K562 (cell line): Measurements from ENCODE around the gene FBXL4. TPM values are rescaled to one million over a fixed set of nuclear protein-coding genes. Genes with fewer than 3 reads are reported as not detected.

Experiments
- ATAC-seq: fragments of 200-7000 bp; cut with Tn5 transposase; 3 replicates; pipeline ENCODE4 v1.9.1; 2020; ENCODE audit warnings: moderate library complexity
- BruUV-seq: library from RNA; stranded (reverse); fragments of 400-500 nt; replicated peaks from 2 replicates; lab custom pipeline; 2021; lab: Mats Ljungman, UMichigan
- CTCF ChIA-PET: fragments of 300-600 bp; formaldehyde crosslinking; extraction: SDS; loops from one replicate; lab custom pipeline; 2021; ENCODE audit warnings: low intra/inter-chr PET ratio; lab: Yijun Ruan, JAX
- POLR2A ChIA-PET: fragments of 300-600, 350-650 bp; sonication (Branson Sonifier 250); formaldehyde crosslinking; extraction: SDS; loops from one replicate; lab custom pipeline; 2021; ENCODE audit warnings: antibody characterized with exemption, inconsistent platforms; lab: Yijun Ruan, JAX
- DNase-seq, 4 experiments: peaks; one replicate each; pipeline versions ENCODE4 v3.0.0 to v3.0.0-alpha.2; 2011 to 2018; ENCODE audit warnings: low spot score in 3 of 4, mixed read lengths in 3 of 4; ENCODE audit errors: extremely low read depth in 1 of 4
- FAIRE-seq: peaks from 2 replicates; lab custom pipeline; 2011; peaks lifted over from hg19 to GRCh38; lab: Jason Lieb, UNC
- H2AFZ ChIP-seq: 2 replicates; pipeline ENCODE4 v1.6.0; 2011; ENCODE audit warnings: low read depth, low read length, control low read depth, inconsistent platforms
- H3K27ac ChIP-seq: fragments of 200-600 bp; 3 replicates; pipeline ENCODE4 v1.8.0; 2011; ENCODE audit warnings: low read depth, mild to moderate bottlenecking, control low read depth, inconsistent platforms, low read length, moderate library complexity, mixed read lengths; ENCODE audit errors: extremely low read depth
- H3K27me3 ChIP-seq, 2 experiments: fragments of 300-600 bp in 1 of 2; 2 replicates in 1 of 2; 3 replicates in 1 of 2; pipeline versions ENCODE4 v1.6.0 to v1.8.0; 2011; ENCODE audit warnings: inconsistent platforms in 2 of 2, low read length in 2 of 2, mild to moderate bottlenecking in 1 of 2, mixed read lengths in 1 of 2, moderate library complexity in 1 of 2; ENCODE audit not compliant: control insufficient read depth in 2 of 2, insufficient read depth in 2 of 2
- H3K36me3 ChIP-seq: fragments of 300-600 bp; 3 replicates; pipeline ENCODE4 v1.8.0; 2011; ENCODE audit warnings: mild to moderate bottlenecking, low read length, inconsistent platforms; ENCODE audit not compliant: control insufficient read depth, insufficient read depth
- H3K4me1 ChIP-seq, 2 experiments: fragments of 200-600 bp in 1 of 2; replicated peaks in 1 of 2; 2 replicates in 1 of 2; 3 replicates in 1 of 2; pipeline versions ENCODE4 v1.5.1 to v1.8.0; 2011; ENCODE audit warnings: inconsistent platforms in 2 of 2, low read length in 2 of 2, mild to moderate bottlenecking in 1 of 2, mixed read lengths in 1 of 2, moderate library complexity in 1 of 2; ENCODE audit not compliant: control insufficient read depth in 2 of 2, insufficient read depth in 2 of 2
- H3K4me2 ChIP-seq: 2 replicates; pipeline ENCODE4 v1.6.1; 2011; ENCODE audit warnings: low read length, control low read depth, inconsistent platforms, mixed read lengths; ENCODE audit not compliant: insufficient read depth
- H3K4me3 ChIP-seq: fragments of 200-600 bp; sonication (generic), shearing (Covaris generic); 2 replicates; pipeline ENCODE4 v1.5.1; 2016; ENCODE audit warnings: control low read depth, inconsistent platforms
- H3K79me2 ChIP-seq: fragments of 200-600 bp; 3 replicates; pipeline ENCODE4 v1.8.0; 2011; ENCODE audit warnings: low read length, inconsistent platforms; ENCODE audit not compliant: control insufficient read depth, insufficient read depth
- H3K9ac ChIP-seq, 2 experiments: 2 replicates each; pipeline versions ENCODE4 v1.6.0 to v1.6.1; 2011; ENCODE audit warnings: low read depth in 2 of 2, low read length in 2 of 2, control low read depth in 1 of 2, inconsistent platforms in 1 of 2, mild to moderate bottlenecking in 1 of 2, mixed read lengths in 1 of 2; ENCODE audit not compliant: insufficient read depth in 1 of 2
- H3K9me1 ChIP-seq: one replicate; pipeline ENCODE4 v1.6.0; 2011; ENCODE audit warnings: inconsistent platforms, mild to moderate bottlenecking, low read length, moderate library complexity; ENCODE audit not compliant: control insufficient read depth, insufficient read depth
- H3K9me3 ChIP-seq: replicated peaks from 2 replicates; pipeline ENCODE4 v1.5.1; 2011; ENCODE audit warnings: low read depth, low read length, inconsistent platforms; ENCODE audit not compliant: control insufficient read depth, insufficient read depth
- H4K20me1 ChIP-seq: replicated peaks from 2 replicates; pipeline ENCODE4 v1.6.1; 2011; ENCODE audit warnings: low read length, inconsistent platforms, mixed read lengths; ENCODE audit not compliant: control insufficient read depth, insufficient read depth
- CBX8 ChIP-seq: fragments of 200-600 bp; sonication (generic); IDR thresholded peaks from 2 replicates; pipeline ENCODE4 v1.6.1; 2012; ENCODE audit warnings: borderline replicate concordance, mixed run types, low read depth, mild to moderate bottlenecking, moderate library complexity, mixed read lengths, low read length, control low read depth, inconsistent platforms; ENCODE audit not compliant: poor library complexity, severe bottlenecking; ENCODE audit errors: extremely low read depth
- CEBPB ChIP-seq: fragments of 450-650 bp; IDR thresholded peaks from 2 replicates; pipeline ENCODE4 v1.6.1; 2016; ENCODE audit warnings: missing genetic modification characterization, missing compliant biosample characterization
- SPI1 ChIP-seq: IDR thresholded peaks from 2 replicates; pipeline ENCODE4 v1.6.1; 2011; ENCODE audit warnings: low read depth, low read length, control low read depth, borderline replicate concordance
- TAF1 ChIP-seq: IDR thresholded peaks from 2 replicates; pipeline ENCODE4 v1.6.1; 2011; ENCODE audit warnings: mild to moderate bottlenecking, low read length, moderate library complexity; ENCODE audit not compliant: insufficient read depth, control insufficient read depth, severe bottlenecking; ENCODE audit errors: extremely low read depth
- ZNF23 ChIP-seq: fragments of 250-450 bp; sonication (Bioruptor Pico); IDR thresholded peaks from 2 replicates; pipeline ENCODE4 v1.4.0; 2020; ENCODE audit warnings: mild to moderate bottlenecking
- ZNF316 ChIP-seq: fragments of 450-650 bp; IDR thresholded peaks from 2 replicates; pipeline ENCODE4 v1.6.1; 2016
- ZSCAN29 ChIP-seq: fragments of 450-650 bp; IDR thresholded peaks from 2 replicates; pipeline ENCODE4 v1.6.1; 2017
- WGBS: fragments of 100-300 bp; shearing (Covaris generic); methylation state at CpG from one replicate; pipeline ENCODE4 v1.1.6; 2016; ENCODE audit warnings: low coverage, mixed read lengths; ENCODE audit not compliant: insufficient coverage; ENCODE audit errors: missing lambda C conversion rate; 5-methylcytosine and 5-hydroxymethylcytosine counted together
- in situ Hi-C: fragments of 300-500 bp; cut with MboI; formaldehyde crosslinking; loops from 4 replicates; pipeline ENCODE4 v1.15.0; 2018; ENCODE audit warnings: inconsistent platforms, mixed read lengths
- intact Hi-C: fragments of 100-400 bp; cut with micrococcal nuclease; formaldehyde crosslinking; loops from 2 replicates; pipeline ENCODE4 v1.14.2; 2022
- polyA plus RNA-seq, 8 experiments: library from polyadenylated mRNA; depleted of rRNA in 4 of 8; stranded (reverse) in 5 of 8; unstranded in 3 of 8; fragments of >200 nt; fragmentation: Nextera tagmentation in 2 of 8; fragmentation: Illumina TruSeq in 1 of 8; extraction: Ambion mirVana in 2 of 8; extraction: Trizol in 1 of 8; gene quantifications; 2 replicates each; pipeline versions ENCODE4 v1.2.1 to v1.2.3, GENCODE V29; 2011 to 2014; ENCODE audit warnings: inconsistent platforms in 1 of 8, missing spikeins in 1 of 8
- total RNA-seq, 7 experiments: library from RNA; depleted of rRNA in 6 of 7; stranded (reverse); fragments of >200 nt in 6 of 7; fragmentation: Illumina TruSeq in 2 of 7; extraction: Trizol in 2 of 7; gene quantifications; 2 replicates each; pipeline versions ENCODE4 v1.2.1 to v1.2.3, GENCODE V29; 2011 to 2021; ENCODE audit warnings: low replicate concordance in 1 of 7

The FBXL4 gene
- total and polyA plus RNA-seq, 9 of the 15 experiments (the other 6 are each of a cell fraction or from before 2014, with no cell fraction given) = 4.2 to 23.1 (median 7.7) TPM

DNA sequence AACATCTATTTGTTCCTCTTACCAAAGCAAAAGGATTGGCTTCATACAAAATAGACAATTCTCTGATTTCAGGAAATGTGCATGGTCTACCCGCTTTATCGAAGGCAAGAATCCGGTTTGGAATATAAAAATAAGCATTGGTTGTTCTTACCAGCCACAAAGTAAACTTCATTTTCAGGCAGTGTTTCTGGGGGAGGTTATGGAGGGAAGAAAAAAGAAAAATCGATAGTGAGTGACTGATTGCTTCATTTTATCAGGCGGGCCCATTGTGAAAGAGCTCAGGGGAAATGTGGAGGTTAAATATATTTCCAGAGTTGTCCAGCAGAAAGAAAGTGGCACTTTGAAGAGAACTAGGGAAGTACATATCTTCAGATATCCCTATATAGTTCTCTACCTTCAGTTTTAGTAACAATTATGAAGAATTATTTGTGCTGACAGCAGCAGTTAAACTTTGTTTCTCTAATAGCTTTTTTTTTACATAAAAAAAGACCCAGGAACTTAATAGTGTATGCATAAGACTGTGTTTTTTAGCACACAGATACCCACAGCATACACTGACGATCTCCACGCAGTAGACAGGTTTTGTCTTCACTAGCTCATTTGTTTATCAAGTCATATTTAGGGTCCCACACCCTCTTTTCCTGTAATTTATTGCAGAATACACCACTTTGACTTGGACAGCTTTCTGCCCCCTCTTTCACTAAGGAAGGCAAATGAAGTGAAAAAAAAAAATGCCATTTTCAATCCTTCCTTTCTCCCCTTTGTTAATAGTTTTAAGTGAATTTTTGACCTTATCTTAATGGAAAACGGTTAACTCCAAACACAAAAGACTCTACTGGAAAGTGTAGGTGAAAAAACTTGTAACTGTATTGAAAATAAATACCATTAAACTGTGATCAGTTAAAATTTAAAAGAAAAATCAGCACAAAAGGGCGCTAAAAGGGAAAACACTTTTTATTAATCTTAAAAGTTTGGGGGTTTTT lies 110.5 kb downstream of the FBXL4 start:
- POLR2A ChIA-PET = interaction anchor here (0.7 to 1.5 kb wide), 3 partner anchors 8 to 1536 kb away, joined by 3 to 4 read pairs (median 4); no protein-coding TSS in a partner anchor

More for the DNA sequence above, 110.5 kb downstream of the FBXL4 start:
- CTCF ChIA-PET = interaction anchor here (1.1 kb wide), 1 partner anchor 68 kb away, joined by 3 read pairs; no protein-coding TSS in a partner anchor
- DNase-seq = no peak
- no peaks in the 10 kb centered on the region for H3K36me3 ChIP-seq
- H3K79me2 ChIP-seq = no peaks in the 10 kb centered on the region; the same call in 2 of the 3 replicates
- peak overlapping the region in 1 of 2 experiments; percentile 34; a peak in 1 of 4 replicates for H3K9ac ChIP-seq
- WGBS = 7% methylated on average over 9 of the region's 9 CpGs
- in situ Hi-C loops (loop anchor here (5.0 kb wide), 1 partner anchor 65 kb away; no protein-coding TSS in a partner anchor), intact Hi-C loops (no loop called here)
- peaks cover 6% of the 10 kb centered on the region; the same call in 1 of the 2 replicates for H3K9me3 ChIP-seq
- peak overlapping the region; percentile 36; the same call in 1 of the 2 replicates for H3K4me2 ChIP-seq
- BruUV-seq = no TSS peak
- H3K4me1 ChIP-seq = peaks cover 0 to 38% of the 10 kb centered on the region in 2 experiments; a peak in 4 of 5 replicates
- peaks cover 0 to 10% of the 10 kb centered on the region in 2 experiments; a peak in 2 of 5 replicates for H3K27me3 ChIP-seq
- no peak for FAIRE-seq
- TF ChIP-seq CBX8 (peak; percentile 89), ZSCAN29 (0 out of 2 replicates have a peak, but pooled peaks have one; percentile 33), TAF1 (no peak), ZNF316 (peak; percentile 25; the same call in 1 of the 2 replicates), ZNF23 (no peak), SPI1 (no peak), CEBPB (tag) (peak; percentile 78)
- H3K4me3 ChIP-seq = no peak overlapping the region
- H3K27ac ChIP-seq = no peak overlapping the region
- H2AFZ ChIP-seq = peak overlapping the region; percentile 49; the same call in 1 of the 2 replicates
- H4K20me1 ChIP-seq = no peaks in the 10 kb centered on the region
- no peaks in the 10 kb centered on the region for H3K9me1 ChIP-seq
- ATAC-seq = no peak
